K562 (cell line): Measurements from ENCODE around the gene COMMD2. TPM values are rescaled to one million over a fixed set of nuclear protein-coding genes. Genes with fewer than 3 reads are reported as not detected.

ENCODE experiments used
- ATAC-seq: fragments of 200-7000 bp; cut with Tn5 transposase; 3 replicates; pipeline ENCODE4 v1.9.1; 2020; ENCODE audit warnings: moderate library complexity
- BruUV-seq: library from RNA; stranded (reverse); fragments of 400-500 nt; replicated peaks from 2 replicates; lab custom pipeline; 2021; lab: Mats Ljungman, UMichigan
- CTCF ChIA-PET: fragments of 300-600 bp; formaldehyde crosslinking; extraction: SDS; loops from one replicate; lab custom pipeline; 2021; ENCODE audit warnings: low intra/inter-chr PET ratio; lab: Yijun Ruan, JAX
- POLR2A ChIA-PET: fragments of 300-600, 350-650 bp; sonication (Branson Sonifier 250); formaldehyde crosslinking; extraction: SDS; loops from one replicate; lab custom pipeline; 2021; ENCODE audit warnings: antibody characterized with exemption, inconsistent platforms; lab: Yijun Ruan, JAX
- DNase-seq, 4 experiments: peaks; one replicate each; pipeline versions ENCODE4 v3.0.0 to v3.0.0-alpha.2; 2011 to 2018; ENCODE audit warnings: low spot score in 3 of 4, mixed read lengths in 3 of 4; ENCODE audit errors: extremely low read depth in 1 of 4
- FAIRE-seq: peaks from 2 replicates; lab custom pipeline; 2011; peaks lifted over from hg19 to GRCh38; lab: Jason Lieb, UNC
- H2AFZ ChIP-seq: 2 replicates; pipeline ENCODE4 v1.6.0; 2011; ENCODE audit warnings: low read depth, low read length, control low read depth, inconsistent platforms
- H3K27ac ChIP-seq: fragments of 200-600 bp; 3 replicates; pipeline ENCODE4 v1.8.0; 2011; ENCODE audit warnings: low read depth, mild to moderate bottlenecking, control low read depth, inconsistent platforms, low read length, moderate library complexity, mixed read lengths; ENCODE audit errors: extremely low read depth
- H3K27me3 ChIP-seq, 2 experiments: fragments of 300-600 bp in 1 of 2; 2 replicates in 1 of 2; 3 replicates in 1 of 2; pipeline versions ENCODE4 v1.6.0 to v1.8.0; 2011; ENCODE audit warnings: inconsistent platforms in 2 of 2, low read length in 2 of 2, mild to moderate bottlenecking in 1 of 2, mixed read lengths in 1 of 2, moderate library complexity in 1 of 2; ENCODE audit not compliant: control insufficient read depth in 2 of 2, insufficient read depth in 2 of 2
- H3K36me3 ChIP-seq: fragments of 300-600 bp; 3 replicates; pipeline ENCODE4 v1.8.0; 2011; ENCODE audit warnings: mild to moderate bottlenecking, low read length, inconsistent platforms; ENCODE audit not compliant: control insufficient read depth, insufficient read depth
- H3K4me1 ChIP-seq, 2 experiments: fragments of 200-600 bp in 1 of 2; replicated peaks in 1 of 2; 2 replicates in 1 of 2; 3 replicates in 1 of 2; pipeline versions ENCODE4 v1.5.1 to v1.8.0; 2011; ENCODE audit warnings: inconsistent platforms in 2 of 2, low read length in 2 of 2, mild to moderate bottlenecking in 1 of 2, mixed read lengths in 1 of 2, moderate library complexity in 1 of 2; ENCODE audit not compliant: control insufficient read depth in 2 of 2, insufficient read depth in 2 of 2
- H3K4me2 ChIP-seq: 2 replicates; pipeline ENCODE4 v1.6.1; 2011; ENCODE audit warnings: low read length, control low read depth, inconsistent platforms, mixed read lengths; ENCODE audit not compliant: insufficient read depth
- H3K4me3 ChIP-seq: fragments of 200-600 bp; sonication (generic), shearing (Covaris generic); 2 replicates; pipeline ENCODE4 v1.5.1; 2016; ENCODE audit warnings: control low read depth, inconsistent platforms
- H3K79me2 ChIP-seq: fragments of 200-600 bp; 3 replicates; pipeline ENCODE4 v1.8.0; 2011; ENCODE audit warnings: low read length, inconsistent platforms; ENCODE audit not compliant: control insufficient read depth, insufficient read depth
- H3K9ac ChIP-seq, 2 experiments: 2 replicates each; pipeline versions ENCODE4 v1.6.0 to v1.6.1; 2011; ENCODE audit warnings: low read depth in 2 of 2, low read length in 2 of 2, control low read depth in 1 of 2, inconsistent platforms in 1 of 2, mild to moderate bottlenecking in 1 of 2, mixed read lengths in 1 of 2; ENCODE audit not compliant: insufficient read depth in 1 of 2
- H3K9me1 ChIP-seq: one replicate; pipeline ENCODE4 v1.6.0; 2011; ENCODE audit warnings: inconsistent platforms, mild to moderate bottlenecking, low read length, moderate library complexity; ENCODE audit not compliant: control insufficient read depth, insufficient read depth
- H3K9me3 ChIP-seq: replicated peaks from 2 replicates; pipeline ENCODE4 v1.5.1; 2011; ENCODE audit warnings: low read depth, low read length, inconsistent platforms; ENCODE audit not compliant: control insufficient read depth, insufficient read depth
- H4K20me1 ChIP-seq: replicated peaks from 2 replicates; pipeline ENCODE4 v1.6.1; 2011; ENCODE audit warnings: low read length, inconsistent platforms, mixed read lengths; ENCODE audit not compliant: control insufficient read depth, insufficient read depth
- FOXM1 ChIP-seq, 2 experiments: fragments of 450-650 bp in 1 of 2; sonication (generic) in 1 of 2; formaldehyde crosslinking in 1 of 2; IDR thresholded peaks; 2 replicates each; pipeline versions ENCODE4 v1.6.1 to v1.9.0; 2017 to 2022; ENCODE audit warnings: low read depth in 2 of 2, mild to moderate bottlenecking in 2 of 2, missing genetic modification reagents in 1 of 2, moderate library complexity in 1 of 2
- TCF3 ChIP-seq: sonication (generic); formaldehyde crosslinking; IDR thresholded peaks from 2 replicates; pipeline ENCODE4 v1.4.0; 2020; ENCODE audit warnings: mild to moderate bottlenecking, missing genetic modification reagents
- WGBS: fragments of 100-300 bp; shearing (Covaris generic); methylation state at CpG from one replicate; pipeline ENCODE4 v1.1.6; 2016; ENCODE audit warnings: low coverage, mixed read lengths; ENCODE audit not compliant: insufficient coverage; ENCODE audit errors: missing lambda C conversion rate; 5-methylcytosine and 5-hydroxymethylcytosine counted together
- in situ Hi-C: fragments of 300-500 bp; cut with MboI; formaldehyde crosslinking; loops from 4 replicates; pipeline ENCODE4 v1.15.0; 2018; ENCODE audit warnings: inconsistent platforms, mixed read lengths
- intact Hi-C: fragments of 100-400 bp; cut with micrococcal nuclease; formaldehyde crosslinking; loops from 2 replicates; pipeline ENCODE4 v1.14.2; 2022
- polyA plus RNA-seq, 8 experiments: library from polyadenylated mRNA; depleted of rRNA in 4 of 8; stranded (reverse) in 5 of 8; unstranded in 3 of 8; fragments of >200 nt; fragmentation: Nextera tagmentation in 2 of 8; fragmentation: Illumina TruSeq in 1 of 8; extraction: Ambion mirVana in 2 of 8; extraction: Trizol in 1 of 8; gene quantifications; 2 replicates each; pipeline versions ENCODE4 v1.2.1 to v1.2.3, GENCODE V29; 2011 to 2014; ENCODE audit warnings: inconsistent platforms in 1 of 8, missing spikeins in 1 of 8
- total RNA-seq, 7 experiments: library from RNA; depleted of rRNA in 6 of 7; stranded (reverse); fragments of >200 nt in 6 of 7; fragmentation: Illumina TruSeq in 2 of 7; extraction: Trizol in 2 of 7; gene quantifications; 2 replicates each; pipeline versions ENCODE4 v1.2.1 to v1.2.3, GENCODE V29; 2011 to 2021; ENCODE audit warnings: low replicate concordance in 1 of 7
- TF ChIP-seq, protein P1 (sequence below): fragments of 200-800 bp; sonication (Bioruptor generic); IDR thresholded peaks from 2 replicates; pipeline ENCODE4 v1.6.1; 2017; ENCODE audit warnings: missing genetic modification characterization, missing compliant biosample characterization

The COMMD2 gene
- total and polyA plus RNA-seq, 9 of the 15 experiments (the other 6 are each of a cell fraction or from before 2014, with no cell fraction given), result 25.8 to 102 (median 41.8) TPM

GRCh38 chr3:149783576-149783975 is 31.3 kb upstream of the COMMD2 start (continued):
- TF ChIP-seq FOXM1 (IDR thresholded peaks at IDR 0.05; ENCODE audit: low read depth), result no peak
- no peak for TF ChIP-seq FOXM1 (CRISPR knock-in tag; IDR thresholded peaks at IDR 0.05; ENCODE audit: low read depth)
- no peak for TF ChIP-seq TCF3

GRCh38 chr3:149781741-149782140 is 29.5 kb upstream of the COMMD2 start:
- Histone ChIP-seq H3K9me3 (no peaks in the 10 kb centered on the region), H2AFZ (no peak overlapping the region), H3K9ac (no peak overlapping the region), H3K36me3 (no peaks in the 10 kb centered on the region), H3K27ac (no peak overlapping the region), H3K79me2 (no peaks in the 10 kb centered on the region), H3K4me2 (no peak overlapping the region), H3K9me1 (no peaks in the 10 kb centered on the region), H3K27me3 (peaks cover 5 to 6% of the 10 kb centered on the region in 2 experiments; a peak in 3 of 5 replicates), H3K4me1 (no peaks in the 10 kb centered on the region; a peak in 1 of 5 replicates), H4K20me1 (no peaks in the 10 kb centered on the region), H3K4me3 (no peak overlapping the region)
- ChIA-PET POLR2A (interaction anchor here (0.8 kb wide), 1 partner anchor 438 kb away, joined by 3 read pairs; no protein-coding TSS in a partner anchor), CTCF (no interaction called here)
- no peak for ATAC-seq
- no peak for FAIRE-seq
- WGBS, result 50% methylated on average over 3 of the region's 3 CpGs
- intact Hi-C loops (no loop called here), in situ Hi-C loops (no loop called here)
- BruUV-seq, result no TSS peak
- TF ChIP-seq, protein P1, sequence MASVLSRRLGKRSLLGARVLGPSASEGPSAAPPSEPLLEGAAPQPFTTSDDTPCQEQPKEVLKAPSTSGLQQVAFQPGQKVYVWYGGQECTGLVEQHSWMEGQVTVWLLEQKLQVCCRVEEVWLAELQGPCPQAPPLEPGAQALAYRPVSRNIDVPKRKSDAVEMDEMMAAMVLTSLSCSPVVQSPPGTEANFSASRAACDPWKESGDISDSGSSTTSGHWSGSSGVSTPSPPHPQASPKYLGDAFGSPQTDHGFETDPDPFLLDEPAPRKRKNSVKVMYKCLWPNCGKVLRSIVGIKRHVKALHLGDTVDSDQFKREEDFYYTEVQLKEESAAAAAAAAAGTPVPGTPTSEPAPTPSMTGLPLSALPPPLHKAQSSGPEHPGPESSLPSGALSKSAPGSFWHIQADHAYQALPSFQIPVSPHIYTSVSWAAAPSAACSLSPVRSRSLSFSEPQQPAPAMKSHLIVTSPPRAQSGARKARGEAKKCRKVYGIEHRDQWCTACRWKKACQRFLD (CRISPR knock-in tag), result no peak
- no peak for DNase-seq
